Measurements from ENCODE around the gene SREBF2. TPM values are rescaled to one million over a fixed set of nuclear protein-coding genes. Genes with fewer than 3 reads are reported as not detected.

Gene SREBF2
- total RNA-seq, 1 donor from 2014 or later = 26.0 TPM

DNA sequence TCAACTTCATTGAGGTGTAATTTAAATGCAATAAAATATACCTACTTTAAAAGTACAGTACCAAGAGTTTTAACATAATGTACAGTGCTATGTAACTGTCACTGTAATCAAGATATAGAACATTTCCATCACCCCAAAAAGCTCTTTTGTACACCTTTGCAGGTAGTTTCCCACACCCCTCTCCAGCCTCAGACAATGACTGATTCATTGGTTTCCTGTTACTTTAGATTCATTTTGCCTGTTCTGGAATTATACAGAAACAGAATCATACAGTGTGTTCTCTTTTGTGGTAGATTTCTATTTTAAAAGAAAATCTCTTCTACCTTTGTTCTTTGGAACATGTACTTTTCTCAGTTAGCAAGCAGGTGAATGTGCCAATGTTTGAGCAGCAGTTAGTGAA, 43.8 kb downstream of the SREBF2 start:
- DNase-seq (ENCODE audit: low spot score) = no peak

DNA sequence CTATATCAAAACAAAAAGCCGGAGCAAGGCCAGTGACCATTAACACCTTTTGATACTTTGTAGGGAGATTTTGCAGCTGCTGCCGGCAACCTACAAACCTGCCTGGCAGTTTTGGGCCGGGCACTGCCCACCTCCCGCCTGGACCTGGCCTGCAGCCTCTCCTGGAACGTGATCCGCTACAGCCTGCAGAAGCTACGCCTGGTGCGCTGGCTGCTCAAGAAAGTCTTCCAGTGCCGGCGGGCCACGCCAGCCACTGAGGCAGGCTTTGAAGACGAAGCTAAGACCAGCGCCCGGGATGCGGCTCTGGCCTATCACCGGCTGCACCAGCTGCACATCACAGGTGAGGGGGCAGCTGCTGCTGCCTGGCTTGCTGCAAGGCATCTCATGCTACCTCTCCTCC, 47.7 kb downstream of the SREBF2 start:
- DNase-seq (ENCODE audit: low spot score) = no peak

DNA sequence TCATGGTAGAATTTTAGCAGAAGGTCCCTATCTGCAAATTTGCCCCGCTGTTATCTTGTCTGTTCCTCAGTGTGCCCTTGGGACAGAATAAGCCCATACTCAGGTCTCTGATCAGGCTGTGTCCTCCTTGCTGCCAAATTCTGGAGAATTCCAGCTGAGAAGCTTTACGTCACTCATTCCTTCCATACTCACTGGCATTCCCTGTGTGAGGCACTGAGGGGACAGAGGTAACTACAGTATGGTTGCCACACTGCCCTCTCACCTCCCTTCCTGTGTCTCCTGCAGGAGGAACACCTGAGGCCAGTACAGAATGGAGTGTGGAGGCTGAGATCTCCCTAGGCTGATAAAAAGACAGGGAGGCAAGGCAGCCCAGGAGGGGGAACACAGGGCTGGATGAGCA, 50.5 kb downstream of the SREBF2 start:
- DNase-seq (ENCODE audit: low spot score) = no peak

DNA sequence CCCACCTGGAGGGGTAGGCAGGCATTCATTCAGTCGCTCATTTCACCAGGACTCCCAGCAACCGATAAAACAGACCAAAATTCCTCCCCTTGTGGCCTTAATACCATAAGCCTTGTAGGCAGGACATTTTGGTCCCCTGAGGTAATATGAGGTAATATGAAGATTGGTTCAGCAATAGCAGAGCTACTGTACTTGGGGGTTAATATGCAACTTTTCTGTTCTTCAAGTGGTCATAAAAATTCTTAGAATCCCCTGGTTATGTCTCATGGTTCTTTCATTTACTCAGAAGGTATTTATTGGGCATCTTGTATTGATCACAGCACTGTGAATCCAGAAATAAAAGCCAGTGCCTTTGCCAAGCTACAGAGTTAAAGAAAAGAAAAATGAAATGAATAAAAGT, 52.2 kb downstream of the SREBF2 start:
- DNase-seq (ENCODE audit: low spot score) = no peak

DNA sequence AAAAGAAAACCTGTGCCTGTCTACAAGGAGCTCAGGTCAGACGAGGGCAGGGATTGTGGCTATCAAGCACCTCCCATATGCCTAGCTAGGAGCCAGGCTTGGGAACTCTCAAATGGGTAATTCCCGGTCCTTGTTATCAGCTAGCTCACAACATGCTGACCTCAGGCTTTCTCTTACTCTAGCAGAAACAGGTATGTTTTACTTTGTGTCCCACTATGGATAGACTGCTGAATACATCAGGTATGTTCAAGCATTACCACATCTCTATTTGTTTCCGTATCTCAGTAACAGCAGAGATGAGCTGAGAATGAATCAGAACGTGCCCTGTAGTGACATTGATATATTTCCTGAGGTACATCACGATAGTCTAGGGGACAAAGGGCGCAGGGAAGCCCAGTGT, 52.6 kb downstream of the SREBF2 start:
- DNase-seq (ENCODE audit: low spot score) = no peak

DNA sequence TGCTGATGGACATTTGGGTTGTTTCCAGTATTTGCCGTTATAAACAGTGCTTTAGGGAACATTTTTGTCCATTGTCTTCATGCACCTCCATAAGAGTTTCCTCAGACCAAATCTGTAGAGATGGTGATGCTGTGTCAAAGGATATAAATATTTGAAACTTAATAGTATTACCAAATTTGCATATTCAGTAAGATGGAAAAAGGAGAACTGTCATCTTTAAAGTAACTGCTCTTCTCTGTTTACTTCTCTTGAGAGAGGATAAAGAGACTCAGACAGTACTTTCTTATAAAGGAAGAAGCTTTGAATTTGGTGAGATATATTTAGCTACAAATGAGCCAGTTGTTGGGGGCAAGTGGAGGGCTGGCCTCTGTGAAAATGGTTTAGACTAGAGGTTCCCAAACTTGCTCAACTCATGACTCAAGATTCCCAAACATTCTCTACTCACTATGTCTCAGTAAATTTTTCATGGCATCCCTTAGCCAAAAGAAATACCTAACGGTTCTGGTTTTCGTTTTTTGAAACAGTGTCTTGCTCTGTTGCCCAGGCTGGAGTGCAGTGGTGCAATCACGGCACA, 55.8 kb downstream of the SREBF2 start:
- no peak for DNase-seq (ENCODE audit: low spot score)

DNA sequence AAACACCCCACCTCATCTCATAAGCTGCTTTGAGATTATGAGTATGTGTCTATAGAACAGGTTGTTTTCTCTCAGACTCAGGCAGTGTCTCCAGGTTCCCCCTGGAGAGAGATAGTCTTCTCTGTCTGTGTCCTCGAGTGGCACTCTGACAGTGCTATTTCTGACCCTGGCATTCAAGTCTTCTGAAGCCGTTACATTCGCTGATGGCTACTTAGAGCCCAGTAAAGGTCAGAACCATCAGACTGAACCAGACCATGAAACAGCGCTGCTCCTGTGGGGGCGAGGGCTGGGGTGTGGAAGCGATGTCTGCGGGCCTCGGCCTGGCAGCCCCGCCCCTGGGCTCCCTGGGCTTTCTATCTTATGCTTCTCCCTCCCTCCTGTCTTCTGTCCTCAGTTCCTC, 58.5 kb downstream of the SREBF2 start:
- no peak for DNase-seq (ENCODE audit: low spot score)

DNA sequence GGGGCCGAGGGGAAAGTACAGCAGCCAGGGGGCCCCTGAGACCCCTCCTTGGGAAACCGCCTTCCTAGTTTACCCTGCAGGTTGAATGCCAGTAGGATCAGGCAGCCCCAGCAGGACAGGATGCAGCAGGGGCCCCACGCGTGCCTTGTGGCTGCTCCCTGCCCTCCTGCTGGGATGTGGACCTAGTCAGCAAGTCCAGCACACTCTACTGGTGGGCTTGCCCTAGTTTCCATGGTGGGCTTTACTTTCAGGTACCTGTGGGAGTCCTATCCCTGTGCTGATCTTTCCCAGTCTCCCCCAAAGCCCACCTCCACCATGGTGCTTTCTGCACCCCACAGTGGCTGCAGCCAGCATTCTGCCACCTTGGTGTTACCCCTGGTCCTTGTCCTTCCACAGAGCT, 59.8 kb downstream of the SREBF2 start:
- DNase-seq (ENCODE audit: low spot score) = no peak

DNA sequence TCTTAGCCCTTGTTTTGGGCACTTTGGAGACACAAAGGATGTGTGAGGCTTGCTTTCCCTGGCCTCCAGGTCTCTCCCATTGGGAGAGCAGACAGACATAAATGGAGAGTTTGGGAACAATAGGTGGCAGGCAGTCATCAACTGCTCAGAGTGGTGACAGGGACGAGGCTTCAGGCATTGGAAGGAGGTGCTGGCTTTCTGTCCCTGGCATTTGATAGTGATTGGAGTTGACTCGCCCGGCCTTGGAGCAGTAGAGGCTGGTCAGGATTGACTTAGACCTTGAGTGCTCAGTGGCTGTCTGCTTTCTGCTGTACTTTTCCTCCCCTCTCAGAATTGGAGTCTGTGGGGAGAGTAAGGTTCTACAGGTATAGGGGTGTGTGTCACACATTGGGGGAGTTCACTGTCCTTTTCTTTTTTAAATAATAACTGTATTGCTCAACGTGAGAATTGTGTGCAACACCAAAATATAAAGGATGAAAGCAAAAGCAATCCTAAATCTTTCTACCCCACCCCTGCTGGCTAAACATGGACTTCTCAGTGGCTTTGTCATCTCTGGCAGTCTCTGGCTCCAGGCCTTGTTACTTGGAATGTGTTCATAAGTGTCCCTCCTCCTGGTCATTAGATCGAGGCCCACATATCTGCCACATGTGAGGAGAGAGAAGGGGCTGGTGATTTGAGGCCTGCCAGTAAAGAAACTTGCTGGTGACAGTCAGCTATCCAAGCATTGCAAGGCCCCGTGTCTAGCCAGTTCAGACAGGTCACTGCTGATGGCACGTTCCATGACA, 60.9 kb downstream of the SREBF2 start:
- DNase-seq (ENCODE audit: low spot score) = no peak

DNA sequence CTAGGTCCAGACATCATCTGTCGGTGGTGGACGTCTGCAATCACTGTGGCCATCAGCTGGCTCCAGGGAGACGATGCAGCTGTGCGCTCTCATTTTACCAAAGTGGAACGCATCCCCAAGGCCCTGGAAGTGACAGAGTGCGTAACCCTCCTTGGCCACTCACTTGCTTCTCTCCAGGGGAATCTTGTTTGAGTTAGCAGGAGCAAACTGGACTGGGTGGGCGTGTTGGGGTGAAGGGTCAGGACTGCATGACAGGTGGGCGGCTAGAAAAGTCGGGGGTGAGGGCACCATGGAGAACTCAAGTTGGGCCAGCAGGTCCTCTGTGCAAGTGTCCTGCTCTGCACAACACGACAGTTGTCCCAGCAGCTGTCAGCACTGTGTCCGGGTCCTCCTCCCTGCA, 65.7 kb downstream of the SREBF2 start:
- no peak for DNase-seq (ENCODE audit: low spot score)

DNA sequence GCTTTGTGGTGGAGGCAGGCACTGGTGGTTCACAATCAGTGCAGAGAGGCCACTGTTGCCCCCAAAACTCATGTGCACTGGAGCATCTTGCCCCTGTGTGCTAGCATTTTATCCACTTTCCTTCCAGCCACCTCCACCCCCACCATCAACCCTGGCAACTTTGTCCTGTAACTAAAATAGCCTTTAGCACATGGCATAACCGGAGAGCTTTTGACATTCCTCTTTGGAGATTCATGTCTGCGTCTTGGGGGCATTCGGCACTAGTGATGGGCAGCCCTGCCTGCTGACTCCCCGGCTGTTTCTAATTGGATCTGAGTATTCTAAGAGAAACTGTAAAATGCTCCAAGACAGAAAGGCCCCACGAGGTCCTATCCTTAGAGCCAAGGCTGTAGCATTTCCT, 66.2 kb downstream of the SREBF2 start:
- DNase-seq (ENCODE audit: low spot score) = no peak

DNA sequence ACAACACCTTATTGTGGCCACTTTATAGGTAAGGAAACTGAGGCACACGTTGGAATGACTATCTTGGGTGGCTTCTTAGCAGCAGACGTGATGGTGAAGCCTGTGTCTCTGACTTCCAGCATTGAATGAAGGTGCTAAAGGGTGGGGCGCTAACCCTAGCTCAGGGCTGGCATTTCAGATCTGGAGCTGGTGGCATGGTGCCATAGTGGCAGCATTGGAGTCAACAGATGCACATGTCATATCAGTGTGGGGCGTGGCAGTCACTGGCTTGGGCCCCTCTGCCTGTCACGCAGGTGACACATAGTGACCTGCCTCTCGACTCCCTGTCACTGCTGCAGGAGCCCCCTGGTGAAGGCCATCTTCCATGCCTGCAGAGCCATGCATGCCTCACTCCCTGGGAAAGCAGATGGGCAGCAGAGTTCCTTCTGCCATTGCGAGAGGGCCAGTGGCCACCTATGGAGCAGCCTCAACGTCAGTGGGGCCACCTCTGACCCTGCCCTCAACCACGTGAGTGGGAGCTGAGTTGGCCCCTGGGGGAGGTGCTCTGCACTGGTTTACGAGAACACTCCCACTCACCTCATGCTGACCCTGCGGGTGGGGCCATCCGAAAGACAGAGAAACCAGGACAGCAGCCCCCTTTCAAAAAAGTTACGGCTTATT, 67.2 kb downstream of the SREBF2 start:
- DNase-seq (ENCODE audit: low spot score) = no peak

DNA sequence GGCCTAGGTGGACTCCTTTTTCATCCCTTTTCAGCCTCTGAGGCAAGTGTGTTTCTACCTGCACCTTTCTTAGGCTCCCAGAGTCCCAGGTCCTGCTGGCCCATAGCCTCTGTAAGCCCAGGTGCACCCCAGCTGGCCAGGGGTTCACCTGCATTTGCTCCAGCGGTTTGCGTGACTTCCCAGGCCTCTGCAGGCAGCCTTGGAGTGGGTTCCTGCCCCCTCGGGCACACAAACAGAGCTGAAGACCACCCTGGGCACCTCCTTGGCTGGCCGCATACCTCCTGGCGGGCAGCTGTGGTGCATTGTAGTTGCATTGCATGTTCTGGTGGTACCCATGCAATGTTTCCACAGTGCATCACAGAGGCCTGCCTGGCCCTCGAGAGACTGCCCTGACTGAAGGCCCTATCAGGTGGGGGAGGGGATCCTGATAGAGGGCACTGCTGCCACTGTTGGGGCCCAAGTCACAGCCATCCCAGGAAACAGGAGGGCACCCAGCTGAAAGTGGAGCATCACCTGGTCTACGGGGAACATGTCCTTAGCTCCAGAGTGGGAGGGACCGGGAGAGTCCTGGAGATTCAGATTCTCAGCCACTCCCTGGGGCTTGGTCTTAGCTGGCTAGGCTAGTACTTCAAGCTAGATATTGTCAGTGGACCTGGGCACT, 67.9 kb downstream of the SREBF2 start:
- DNase-seq (ENCODE audit: low spot score) = no peak

DNA sequence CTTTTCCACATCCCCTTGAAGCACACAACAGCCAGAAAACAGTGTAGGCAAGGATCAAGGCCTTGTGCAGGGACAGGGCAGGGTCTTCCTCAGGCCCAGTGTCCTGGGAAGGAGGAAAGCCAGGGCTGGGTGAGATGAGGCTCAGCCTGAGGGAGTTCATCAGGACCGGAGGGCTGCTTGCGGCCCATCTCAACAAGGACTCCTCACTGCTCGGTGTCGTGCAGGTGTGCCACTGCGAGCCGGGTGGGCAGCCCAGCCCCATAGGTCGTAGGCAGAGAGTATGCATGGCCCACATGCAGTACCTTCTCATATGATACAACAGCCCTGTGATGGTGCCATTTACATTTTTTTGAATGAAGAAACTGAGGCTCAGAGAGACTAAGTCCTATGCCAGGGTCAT, 69.1 kb downstream of the SREBF2 start:
- DNase-seq (ENCODE audit: low spot score) = no peak

DNA sequence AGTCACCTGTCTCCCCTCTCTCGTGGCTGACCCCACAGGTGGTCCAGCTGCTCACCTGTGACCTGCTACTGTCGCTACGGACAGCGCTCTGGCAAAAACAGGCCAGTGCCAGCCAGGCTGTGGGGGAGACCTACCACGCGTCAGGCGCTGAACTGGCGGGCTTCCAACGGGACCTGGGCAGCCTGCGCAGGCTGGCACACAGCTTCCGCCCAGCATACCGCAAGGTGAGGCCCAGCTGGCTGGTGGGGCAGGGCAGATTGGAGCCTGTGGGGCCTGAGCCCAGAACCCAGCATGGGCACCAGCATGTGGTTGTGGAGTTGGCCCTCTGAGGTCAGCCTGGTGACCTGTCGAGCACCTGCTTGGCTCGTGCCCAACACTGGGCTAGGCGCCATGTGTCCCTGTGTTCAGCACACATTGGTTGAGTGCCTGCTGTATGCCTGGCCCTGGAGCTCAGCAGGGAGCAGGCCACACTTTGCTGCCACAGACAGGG, 70.1 kb downstream of the SREBF2 start:
- DNase-seq (ENCODE audit: low spot score) = no peak

DNA sequence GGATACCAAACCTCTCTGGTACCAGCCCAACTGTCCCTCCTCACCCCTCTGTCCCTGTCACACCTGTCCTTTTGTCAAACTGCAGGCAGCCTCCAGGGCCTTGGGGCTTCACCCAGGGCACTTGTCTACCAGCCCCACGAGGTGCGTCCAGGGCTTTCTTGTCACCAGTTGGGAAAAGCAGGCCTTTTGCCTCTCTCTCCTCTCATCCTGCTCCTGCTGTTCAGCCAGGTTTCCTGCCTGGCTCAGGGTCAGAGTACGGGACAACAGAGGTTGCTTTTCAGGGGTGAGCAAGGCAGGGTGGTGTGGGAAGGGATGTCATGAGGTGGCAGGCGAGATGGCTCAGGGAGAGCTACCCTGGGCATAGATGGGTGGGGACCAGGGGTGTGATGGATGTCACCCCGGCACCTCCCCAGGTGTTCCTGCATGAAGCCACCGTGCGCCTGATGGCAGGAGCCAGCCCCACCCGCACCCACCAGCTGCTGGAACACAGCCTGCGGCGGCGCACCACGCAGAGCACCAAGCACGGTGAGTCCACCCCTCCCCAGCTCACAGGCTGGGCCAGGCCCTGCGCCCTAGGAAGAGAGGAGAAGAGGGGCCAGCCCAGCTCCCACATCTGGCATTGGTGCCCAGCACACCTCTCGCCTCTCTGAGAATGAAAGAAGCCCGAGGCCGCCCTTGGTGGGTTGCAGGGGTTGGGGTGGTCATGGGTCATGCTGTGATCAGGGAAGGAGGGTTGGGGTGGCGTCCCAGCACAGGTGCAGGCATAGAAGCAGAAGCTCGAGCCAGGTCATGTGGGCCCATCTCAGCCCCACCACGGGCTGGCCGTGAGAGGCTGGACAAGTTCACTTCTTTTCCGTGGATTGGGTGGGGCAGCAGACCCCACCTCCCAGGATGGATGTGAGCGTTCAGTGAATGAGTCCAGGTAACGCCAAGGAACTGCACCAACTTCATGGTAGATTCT, 71.8 kb downstream of the SREBF2 start:
- no peak for DNase-seq (ENCODE audit: low spot score)

DNA sequence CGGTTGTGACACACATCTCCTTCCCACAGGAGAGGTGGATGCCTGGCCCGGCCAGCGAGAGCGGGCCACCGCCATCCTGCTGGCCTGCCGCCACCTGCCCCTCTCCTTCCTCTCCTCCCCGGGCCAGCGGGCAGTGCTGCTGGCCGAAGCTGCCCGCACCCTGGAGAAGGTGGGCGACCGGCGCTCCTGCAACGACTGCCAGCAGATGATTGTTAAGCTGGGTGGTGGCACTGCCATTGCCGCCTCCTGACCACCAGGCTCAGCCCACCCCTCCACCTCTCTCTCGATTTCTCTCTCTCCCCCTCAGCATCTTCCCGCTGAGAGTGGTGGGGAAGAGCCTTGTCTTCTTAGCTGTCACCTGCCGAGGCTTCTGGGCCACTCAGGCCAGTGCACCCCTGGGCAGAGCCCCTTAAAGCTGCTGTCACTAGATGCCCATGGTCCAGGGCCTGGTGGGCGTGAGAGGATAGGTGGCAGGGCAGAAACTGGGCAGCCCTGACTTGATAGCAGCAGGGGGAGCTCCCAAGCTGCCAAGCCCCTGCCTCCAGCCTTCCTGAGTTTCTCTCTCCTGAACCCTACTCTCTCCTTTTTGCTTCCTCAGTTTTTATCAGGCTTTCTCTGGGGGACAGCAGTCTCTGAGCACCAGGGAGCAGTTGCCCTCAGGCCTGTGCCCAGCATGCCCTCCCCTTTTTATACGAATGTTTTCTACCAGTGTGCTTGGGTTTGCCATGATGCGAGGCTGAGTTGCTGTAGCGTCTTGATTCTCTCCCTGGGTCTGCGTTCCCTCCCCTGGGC, 72.7 kb downstream of the SREBF2 start:
- DNase-seq (ENCODE audit: low spot score) = no peak

DNA sequence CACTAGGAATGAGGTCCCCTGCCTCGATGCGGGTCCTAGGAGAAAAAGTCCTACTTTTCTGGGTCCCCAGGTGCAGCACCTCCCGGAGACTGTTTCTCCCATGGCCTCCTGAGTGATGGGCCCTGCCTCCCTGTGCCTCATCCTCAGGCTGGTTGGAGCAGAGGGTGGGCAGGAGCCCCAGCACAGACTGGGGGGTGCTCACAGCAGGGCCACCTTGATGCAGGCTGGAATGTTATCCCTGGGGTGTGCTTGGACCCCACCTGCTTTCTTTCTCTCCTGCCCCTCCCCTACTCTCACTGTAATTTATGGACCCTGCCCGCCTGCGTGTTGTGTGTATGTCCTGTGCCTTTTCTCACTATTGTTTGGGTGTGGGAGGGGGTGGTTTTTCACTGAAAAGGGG, 73.9 kb downstream of the SREBF2 start:
- no peak for DNase-seq (ENCODE audit: low spot score)

DNA sequence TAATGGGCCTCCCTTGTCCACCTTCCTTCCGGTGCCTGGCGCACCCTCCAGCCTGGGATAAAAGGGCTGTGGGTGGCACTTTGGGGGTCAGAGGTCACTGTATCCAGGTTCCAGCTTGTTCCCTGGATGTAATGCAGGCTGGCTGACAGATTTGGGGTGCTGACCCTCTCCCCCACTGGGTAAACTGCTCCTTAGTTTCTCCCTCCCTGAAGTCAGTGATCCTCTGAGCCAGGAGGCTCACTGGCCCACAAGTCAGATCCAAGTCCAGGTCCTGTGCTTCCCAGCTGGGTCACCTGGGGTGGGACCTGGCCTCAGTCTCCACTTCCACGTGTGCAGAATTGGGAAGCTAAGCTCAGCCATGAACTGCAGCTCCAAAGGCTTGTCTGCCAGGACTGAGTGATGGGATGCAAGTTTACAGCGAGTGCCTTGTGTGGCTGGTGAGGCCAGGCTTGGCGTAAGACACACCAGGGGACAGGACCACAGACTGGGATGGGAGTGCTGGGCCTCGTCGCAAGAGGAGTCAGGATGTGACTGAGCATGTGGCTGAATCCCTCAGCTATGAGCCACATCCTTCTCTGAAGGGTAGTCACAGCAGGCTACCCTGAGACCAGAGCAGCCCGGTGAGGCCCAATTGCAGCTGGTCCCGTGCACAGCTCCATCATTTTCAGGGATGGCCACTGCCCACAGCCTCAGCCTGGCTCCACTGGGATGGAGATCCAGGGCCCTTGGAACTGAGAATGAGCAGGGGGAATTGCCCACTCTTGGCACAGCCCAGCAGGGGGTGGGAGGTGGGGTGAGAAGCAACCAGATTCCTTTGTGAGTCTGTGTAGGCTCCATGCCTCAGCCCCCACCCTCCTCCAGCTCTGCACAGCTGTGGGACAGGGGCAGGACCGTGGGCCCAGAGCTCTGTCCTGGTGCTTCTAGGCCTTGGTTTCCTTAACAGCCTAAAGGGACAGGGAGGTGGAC, 74.8 kb downstream of the SREBF2 start:
- DNase-seq (ENCODE audit: low spot score) = no peak

Measured in umbilical cord (tissue), 2 donors.